Tibial nerve (tissue), 3 donors: Measurements from ENCODE around the gene IQSEC1.

ENCODE experiments used
- CTCF ChIP-seq, 5 experiments: fragments of 200-600 bp in 3 of 5; fragments of 450-650 bp in 2 of 5; sonication (generic) in 3 of 5; IDR thresholded peaks; one replicate each; pipeline ENCODE4 v1.5.1; 2016 to 2019; ENCODE audit warnings: antibody characterized with exemption in 5 of 5, mild to moderate bottlenecking in 3 of 5, moderate library complexity in 2 of 5
- POLR2A ChIP-seq, 2 donors: fragments of 450-650 bp; IDR thresholded peaks; one replicate each; pipeline ENCODE4 v1.6.1; 2017; ENCODE audit warnings: antibody characterized with exemption in 2 of 2, mild to moderate bottlenecking in 2 of 2, moderate library complexity in 2 of 2

GRCh38 chr3:13062647-13063046, 10.6 kb downstream of the IQSEC1 start:
- no peak for TF ChIP-seq CTCF (IDR thresholded peaks at IDR 0.05)
- no peak for TF ChIP-seq POLR2A (IDR thresholded peaks at IDR 0.05)
